Astrocyte (in vitro differentiated cells and primary cell): Measurements from ENCODE around the gene PLEKHA8.

Experiments used
- EZH2 ChIP-seq: IDR thresholded peaks from 2 replicates; pipeline ENCODE4 v1.6.1; 2012; ENCODE audit warnings: mild to moderate bottlenecking, low read length, inconsistent platforms; ENCODE audit not compliant: insufficient read depth
- TF ChIP-seq, protein P1 (sequence below): IDR thresholded peaks from 2 replicates; pipeline ENCODE4 v1.5.1; 2011; ENCODE audit warnings: low read depth, mild to moderate bottlenecking, inconsistent platforms, low read length, moderate library complexity; ENCODE audit not compliant: insufficient read depth

DNA sequence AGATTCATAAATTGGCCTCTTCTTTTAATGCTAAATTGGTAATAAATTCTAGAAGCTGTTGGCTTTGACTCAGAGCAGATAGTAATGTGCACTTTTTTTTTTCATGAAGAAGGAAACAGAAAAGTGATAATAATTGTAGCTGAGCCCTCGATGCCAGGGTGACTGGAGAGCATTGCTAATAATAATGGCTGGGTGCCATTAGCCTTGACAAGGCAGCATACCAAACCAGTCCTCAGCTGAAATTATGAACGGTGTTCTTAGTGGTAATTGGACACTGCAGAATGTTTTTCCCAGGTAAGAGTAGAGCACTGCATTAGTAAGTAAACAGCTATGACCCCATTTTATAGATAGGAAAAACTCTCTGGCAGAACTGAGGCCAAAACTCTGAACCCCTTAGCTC, 18.9 kb downstream of the PLEKHA8 start:
- TF ChIP-seq, protein P1, sequence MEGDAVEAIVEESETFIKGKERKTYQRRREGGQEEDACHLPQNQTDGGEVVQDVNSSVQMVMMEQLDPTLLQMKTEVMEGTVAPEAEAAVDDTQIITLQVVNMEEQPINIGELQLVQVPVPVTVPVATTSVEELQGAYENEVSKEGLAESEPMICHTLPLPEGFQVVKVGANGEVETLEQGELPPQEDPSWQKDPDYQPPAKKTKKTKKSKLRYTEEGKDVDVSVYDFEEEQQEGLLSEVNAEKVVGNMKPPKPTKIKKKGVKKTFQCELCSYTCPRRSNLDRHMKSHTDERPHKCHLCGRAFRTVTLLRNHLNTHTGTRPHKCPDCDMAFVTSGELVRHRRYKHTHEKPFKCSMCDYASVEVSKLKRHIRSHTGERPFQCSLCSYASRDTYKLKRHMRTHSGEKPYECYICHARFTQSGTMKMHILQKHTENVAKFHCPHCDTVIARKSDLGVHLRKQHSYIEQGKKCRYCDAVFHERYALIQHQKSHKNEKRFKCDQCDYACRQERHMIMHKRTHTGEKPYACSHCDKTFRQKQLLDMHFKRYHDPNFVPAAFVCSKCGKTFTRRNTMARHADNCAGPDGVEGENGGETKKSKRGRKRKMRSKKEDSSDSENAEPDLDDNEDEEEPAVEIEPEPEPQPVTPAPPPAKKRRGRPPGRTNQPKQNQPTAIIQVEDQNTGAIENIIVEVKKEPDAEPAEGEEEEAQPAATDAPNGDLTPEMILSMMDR = no peak
- TF ChIP-seq EZH2 = no peak
